Measurements from ENCODE around the gene DIPK1C.
"Not testable (repeated sequence)": the region's sequence is repeated elsewhere in the genome, so short reads cannot be mapped to it uniquely, and the experiment has no call there.

Gene DIPK1C

GRCh38 chr18:74457043-74457724, at the start of gene DIPK1C:
Gene DIPK1C, minus strand, starts transcription at chr18:74457308. Its CDS starts 49 bp downstream, at chr18:74457259.
- DNase-seq: no peak

GRCh38 chr18:74506448-74507084, 49.5 kb upstream of the DIPK1C start:
- DNase-seq: no peak

- DNase-seq: no peak
Observed at GRCh38 chr18:74505776-74506175, 48.7 kb upstream of the DIPK1C start.

GRCh38 chr18:74503137-74503536, 46.0 kb upstream of the DIPK1C start:
- DNase-seq: no peak

GRCh38 chr18:74501386-74501785, 44.3 kb upstream of the DIPK1C start:
- DNase-seq: no peak

GRCh38 chr18:74500774-74501173, 43.7 kb upstream of the DIPK1C start:
- DNase-seq: not testable (repeated sequence)

GRCh38 chr18:74500372-74500771, 43.3 kb upstream of the DIPK1C start:
- peak; percentile 9 to 38 for DNase-seq

- DNase-seq: peak; percentile 57 to 68
Observed at GRCh38 chr18:74499633-74500032, 42.5 kb upstream of the DIPK1C start.

GRCh38 chr18:74498712-74499627, 41.9 kb upstream of the DIPK1C start:
- DNase-seq: peak; percentile 73 to 79

- no peak for DNase-seq
Observed at GRCh38 chr18:74497778-74498177, 40.7 kb upstream of the DIPK1C start.

GRCh38 chr18:74497324-74497676, 40.2 kb upstream of the DIPK1C start:
- DNase-seq: no peak

- peak; percentile 20 to 23 for DNase-seq
Observed at GRCh38 chr18:74496508-74497323, 39.6 kb upstream of the DIPK1C start.

- peak; percentile 91 for DNase-seq
Observed at GRCh38 chr18:74495581-74496507, 38.7 kb upstream of the DIPK1C start, which contains the start of gene CNDP2. Gene CNDP2, plus strand, starts transcription at chr18:74496363. Its CDS starts 3,611 bp downstream, at chr18:74499974.

- no peak for DNase-seq
Observed at GRCh38 chr18:74494514-74494913, 37.4 kb upstream of the DIPK1C start.

- peak; percentile 59 to 69 for DNase-seq
Observed at GRCh38 chr18:74493689-74494088, 36.6 kb upstream of the DIPK1C start.

- DNase-seq: no peak
Observed at GRCh38 chr18:74492259-74492658, 35.2 kb upstream of the DIPK1C start.

GRCh38 chr18:74489676-74490075, 32.6 kb upstream of the DIPK1C start:
- no peak for DNase-seq

- no peak for DNase-seq
Observed at GRCh38 chr18:74488864-74489263, 31.8 kb upstream of the DIPK1C start.

- no peak for DNase-seq
Observed at GRCh38 chr18:74488354-74488753, 31.2 kb upstream of the DIPK1C start.

GRCh38 chr18:74486119-74486849, 29.2 kb upstream of the DIPK1C start:
- no peak for DNase-seq

- DNase-seq: no peak
Observed at GRCh38 chr18:74482697-74483096, 25.6 kb upstream of the DIPK1C start.

Data from AML-193 (cell line).